HG03521 (cell line): Measurements from ENCODE around the gene NFATC1.

ENCODE experiments used
- ATAC-seq: cut with Tn5 transposase; IDR thresholded peaks from one replicate; pipeline ENCODE4 v1.9.1; 2021; ENCODE audit warnings: mild to moderate bottlenecking, moderate library complexity; ENCODE audit not compliant: unreplicated experiment

NFATC1 gene

DNA sequence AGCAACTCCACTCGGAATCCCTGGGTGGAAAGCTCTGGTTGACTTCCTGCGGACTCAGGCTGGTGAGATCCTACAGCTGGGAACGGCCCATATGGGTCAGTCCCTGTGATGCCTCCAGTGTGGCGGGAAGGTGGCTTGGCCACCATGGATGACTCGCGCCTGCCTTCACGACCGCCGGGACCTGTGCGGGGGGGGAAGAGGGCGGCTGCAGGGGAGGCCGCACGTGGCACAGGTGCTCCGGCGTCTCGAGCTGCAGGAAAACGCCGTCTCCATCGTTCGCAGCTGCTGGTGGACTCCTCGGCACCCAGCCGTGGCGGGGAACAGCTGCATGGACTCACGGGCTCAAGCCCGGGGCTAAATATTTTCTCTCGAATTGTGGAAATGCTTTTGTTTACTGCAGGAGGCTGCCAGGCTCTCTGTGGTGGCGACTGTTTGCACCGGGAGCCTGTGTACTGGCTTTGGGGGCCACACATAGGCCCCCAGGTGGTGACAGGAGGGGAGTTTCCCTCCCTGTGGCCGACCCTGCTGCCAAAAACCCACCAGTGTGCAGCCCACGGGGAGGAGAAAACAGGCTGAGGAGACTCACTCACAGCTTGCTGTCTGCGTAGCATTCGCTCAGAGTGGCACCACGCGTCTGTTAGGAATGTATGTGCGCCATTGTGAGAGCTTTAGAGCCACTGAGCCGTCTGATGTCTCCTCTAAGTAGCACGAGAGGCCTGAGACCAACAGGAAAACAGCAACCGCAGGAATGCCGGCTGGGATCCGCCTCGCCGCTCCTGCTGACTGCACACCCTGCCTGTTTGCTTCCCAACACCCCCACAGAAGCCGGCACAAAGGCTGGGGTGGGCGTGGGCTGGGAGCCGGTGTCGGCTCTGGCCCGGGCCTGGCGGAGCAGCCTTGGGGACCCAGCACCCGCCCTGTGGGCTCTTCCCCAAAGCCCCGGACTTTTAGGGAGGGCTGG lies 89.2 kb downstream of the NFATC1 start:
- no peak for ATAC-seq

DNA sequence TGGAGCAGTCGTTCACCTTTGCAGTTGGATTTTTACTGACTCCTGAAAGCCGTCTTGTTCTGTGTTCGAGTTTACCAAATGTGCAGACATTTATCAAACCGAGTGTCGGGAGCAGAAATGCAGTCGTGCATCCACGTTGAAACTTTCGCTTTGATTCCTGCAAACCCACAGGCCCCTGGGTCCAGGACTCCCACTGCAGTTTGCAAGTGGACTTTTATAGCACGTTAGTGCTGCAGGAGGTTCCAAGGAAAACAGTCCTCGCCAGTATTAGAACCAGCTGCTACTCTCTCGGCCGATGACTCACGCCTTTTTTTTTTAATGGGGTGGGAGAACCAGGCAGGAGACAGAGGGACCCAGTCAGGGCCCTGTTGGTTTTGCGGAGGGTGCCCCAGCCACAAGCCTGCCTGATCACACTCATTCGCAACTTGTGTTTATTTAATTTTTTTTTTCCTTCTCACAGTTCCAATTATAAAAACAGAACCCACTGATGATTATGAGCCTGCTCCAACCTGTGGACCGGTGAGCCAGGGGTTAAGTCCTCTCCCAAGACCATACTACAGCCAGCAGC lies 90.1 kb downstream of the NFATC1 start:
- ATAC-seq: no peak

DNA sequence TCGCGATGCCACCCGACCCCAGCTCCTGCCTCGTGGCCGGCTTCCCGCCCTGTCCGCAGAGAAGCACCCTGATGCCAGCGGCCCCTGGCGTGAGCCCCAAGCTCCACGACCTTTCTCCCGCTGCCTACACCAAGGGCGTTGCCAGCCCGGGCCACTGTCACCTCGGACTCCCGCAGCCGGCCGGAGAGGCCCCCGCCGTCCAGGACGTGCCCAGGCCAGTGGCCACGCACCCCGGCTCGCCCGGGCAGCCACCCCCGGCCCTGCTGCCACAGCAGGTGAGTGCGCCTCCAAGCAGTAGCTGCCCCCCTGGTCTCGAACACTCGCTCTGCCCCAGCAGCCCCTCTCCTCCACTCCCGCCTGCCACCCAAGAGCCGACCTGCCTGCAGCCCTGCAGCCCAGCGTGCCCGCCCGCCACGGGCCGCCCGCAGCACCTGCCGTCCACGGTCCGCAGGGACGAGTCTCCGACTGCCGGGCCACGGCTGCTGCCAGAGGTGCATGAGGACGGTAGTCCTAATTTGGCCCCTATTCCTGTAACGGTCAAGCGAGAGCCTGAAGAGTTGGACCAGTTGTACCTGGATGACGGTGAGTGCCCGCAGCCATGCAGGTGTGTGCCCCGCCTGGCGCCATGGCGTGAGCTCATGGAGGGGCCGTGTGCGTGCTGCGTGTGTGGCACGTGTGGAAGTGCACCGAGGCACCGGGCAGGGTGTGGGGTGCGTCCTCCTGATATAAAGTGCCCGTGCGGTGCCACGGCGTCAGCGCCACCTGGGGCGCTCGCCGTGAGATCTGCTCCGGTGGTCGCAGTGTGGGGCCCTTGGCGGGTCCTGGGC lies 90.8 kb downstream of the NFATC1 start:
- no peak for ATAC-seq

DNA sequence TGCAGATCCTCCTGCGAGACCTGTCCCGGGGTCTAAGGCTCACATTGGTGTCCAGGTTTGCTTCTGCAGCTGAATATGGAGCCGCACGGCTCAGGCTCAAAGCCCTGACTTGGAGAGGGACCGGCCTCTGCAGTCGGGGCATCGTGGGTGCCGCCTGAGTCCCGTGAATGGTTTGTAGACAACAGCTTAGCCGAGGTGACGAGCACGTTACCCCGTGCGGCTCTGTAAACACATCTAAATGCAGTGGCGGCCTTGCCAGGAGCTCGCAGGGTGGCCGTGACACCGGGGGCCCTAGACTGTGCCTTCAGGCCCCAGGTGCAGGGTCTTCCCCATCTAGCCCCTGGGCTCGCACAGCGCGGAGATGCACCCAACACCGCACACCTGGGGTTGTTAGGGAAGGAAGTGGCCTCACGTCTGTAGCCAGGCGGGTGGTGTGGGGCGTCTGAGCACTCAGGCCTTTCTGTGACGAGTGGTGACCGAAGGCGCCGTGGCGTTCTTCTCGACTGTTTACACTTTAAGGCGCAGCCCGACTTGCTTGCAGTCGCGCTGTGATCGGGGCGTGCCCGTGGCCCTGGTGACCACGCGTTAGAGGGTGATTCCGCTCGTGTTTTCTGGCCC lies 91.6 kb downstream of the NFATC1 start:
- no peak for ATAC-seq

DNA sequence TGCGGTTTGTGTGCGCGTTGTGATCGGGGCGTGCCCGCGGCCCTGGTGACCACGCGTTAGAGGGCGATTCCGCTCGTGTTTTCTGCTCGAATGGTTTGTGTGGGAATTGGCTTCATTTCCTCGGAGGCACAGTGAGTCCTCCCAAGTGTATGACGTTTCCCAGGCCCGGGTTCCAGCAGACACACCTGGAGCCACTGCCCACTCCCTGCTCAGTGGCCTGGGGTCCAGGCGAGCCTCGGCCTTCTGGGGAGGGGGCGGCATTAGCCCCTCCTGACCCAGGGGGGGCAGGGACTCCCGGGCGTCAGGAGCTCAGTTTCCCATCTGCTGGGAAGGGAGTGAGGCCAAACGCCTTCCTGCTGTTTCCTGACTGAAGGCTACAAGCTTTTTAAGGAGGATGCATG lies 92.1 kb downstream of the NFATC1 start:
- no peak for ATAC-seq

DNA sequence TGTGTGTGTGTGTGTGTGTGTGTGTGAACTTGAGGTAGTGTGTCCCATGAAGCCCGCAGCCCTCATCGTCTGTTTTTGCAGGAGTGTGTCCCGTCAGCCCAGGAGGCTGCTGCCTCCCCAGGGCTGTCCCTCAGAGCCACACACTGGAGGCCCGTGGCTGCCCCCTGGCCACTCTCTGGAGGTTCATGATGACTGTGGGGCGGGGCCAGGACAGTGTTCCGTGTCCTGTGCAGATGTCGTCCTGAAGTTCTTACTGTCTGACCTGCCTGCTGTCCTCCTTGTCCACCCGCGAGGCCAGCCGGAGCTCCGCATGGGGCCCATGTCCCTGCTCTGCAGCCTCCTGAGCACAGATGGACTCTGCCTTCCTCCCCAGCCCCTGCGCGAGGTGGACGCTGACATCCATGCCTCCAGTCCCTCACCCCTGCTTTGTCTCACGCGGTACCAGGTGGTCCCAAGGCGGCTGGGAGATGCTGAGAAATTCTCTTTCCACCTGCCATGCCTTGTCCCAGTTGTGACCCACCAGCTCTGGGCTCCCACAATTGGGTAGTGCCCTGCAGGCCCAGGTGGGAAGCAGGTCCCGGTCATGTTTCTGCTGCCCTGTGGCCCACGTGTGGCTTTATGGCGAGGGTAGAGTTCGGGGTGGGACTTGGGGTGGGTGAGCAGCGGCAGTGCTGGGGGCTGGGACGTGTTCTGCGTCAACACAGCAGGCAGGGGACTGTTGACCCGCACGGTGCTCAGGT lies 92.8 kb downstream of the NFATC1 start:
- no peak for ATAC-seq

DNA sequence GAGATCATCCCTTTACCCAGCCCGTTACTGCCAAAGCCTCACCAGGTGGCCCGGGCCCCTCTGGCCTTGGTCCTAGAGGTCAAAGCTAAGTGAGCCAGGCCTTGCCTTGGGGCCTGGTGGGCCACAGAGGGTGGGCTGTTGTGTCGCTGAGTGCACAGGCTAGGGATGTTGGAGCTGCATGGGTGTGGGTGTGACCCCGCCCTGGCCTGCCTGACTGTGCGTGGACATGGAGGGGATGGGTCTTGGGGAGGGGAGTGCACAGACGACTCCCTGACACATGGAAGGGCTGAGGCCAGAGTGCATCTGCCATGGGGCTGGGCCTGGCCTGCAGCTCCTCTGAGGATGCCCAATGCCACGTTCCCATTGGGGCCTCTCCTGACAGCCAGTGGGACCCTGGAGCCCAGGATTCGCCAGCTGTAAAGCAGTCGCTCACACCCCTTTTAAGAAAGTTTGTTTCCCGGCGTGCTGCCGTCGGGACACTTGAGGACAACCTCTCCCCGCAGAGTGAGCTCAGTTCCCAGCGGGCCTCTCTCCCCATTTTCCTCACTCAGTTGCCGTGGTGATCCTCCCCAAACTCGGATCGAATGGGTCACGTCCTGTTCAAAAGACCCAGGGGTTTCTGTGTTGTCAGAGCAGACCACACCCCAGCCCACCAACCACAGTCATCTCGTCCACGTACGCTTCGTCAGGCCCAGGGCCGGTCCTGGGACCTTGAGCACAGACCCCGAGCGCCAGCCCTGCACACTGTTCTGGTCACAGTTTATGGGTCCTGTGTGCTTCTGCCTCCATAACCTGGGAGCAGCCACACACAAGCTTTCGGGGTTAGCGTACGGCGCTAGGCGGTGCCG lies 93.5 kb downstream of the NFATC1 start:
- no peak for ATAC-seq

DNA sequence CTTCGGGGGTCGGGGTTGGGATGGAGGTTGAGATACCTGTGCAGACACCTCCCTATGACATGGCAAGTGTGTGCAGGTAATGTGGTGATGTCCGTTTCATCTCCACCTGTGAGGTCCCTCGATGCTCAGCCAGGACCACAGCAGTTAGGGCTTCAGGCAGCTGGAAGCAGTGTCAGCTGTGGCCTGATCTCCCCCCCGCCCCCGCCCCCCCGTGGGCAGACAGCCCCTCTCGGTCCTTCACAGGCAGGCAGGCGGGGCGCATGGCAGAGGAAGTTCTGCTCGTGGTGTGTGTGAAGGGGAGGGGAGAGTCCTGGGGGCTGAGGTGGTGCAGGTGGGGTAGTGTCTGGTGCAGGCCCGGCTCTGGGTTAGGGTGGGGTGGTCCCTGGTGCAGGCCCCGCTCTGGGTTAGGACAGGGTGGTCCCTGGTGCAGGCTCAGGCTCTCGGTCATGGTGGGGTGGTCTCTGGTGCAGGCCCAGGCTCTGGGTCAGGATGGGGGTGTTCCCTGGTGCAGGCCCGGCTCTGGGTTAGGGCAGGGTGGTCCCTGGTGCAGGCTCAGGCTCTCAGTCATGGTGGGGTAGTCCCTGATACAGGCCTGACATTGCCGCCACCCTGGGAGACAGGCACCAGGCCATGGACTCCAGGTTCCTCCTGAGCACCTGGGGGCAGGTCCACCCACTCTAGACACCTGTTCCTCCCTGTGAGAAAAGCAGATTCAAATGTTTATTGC lies 94.3 kb downstream of the NFATC1 start:
- ATAC-seq: no peak

DNA sequence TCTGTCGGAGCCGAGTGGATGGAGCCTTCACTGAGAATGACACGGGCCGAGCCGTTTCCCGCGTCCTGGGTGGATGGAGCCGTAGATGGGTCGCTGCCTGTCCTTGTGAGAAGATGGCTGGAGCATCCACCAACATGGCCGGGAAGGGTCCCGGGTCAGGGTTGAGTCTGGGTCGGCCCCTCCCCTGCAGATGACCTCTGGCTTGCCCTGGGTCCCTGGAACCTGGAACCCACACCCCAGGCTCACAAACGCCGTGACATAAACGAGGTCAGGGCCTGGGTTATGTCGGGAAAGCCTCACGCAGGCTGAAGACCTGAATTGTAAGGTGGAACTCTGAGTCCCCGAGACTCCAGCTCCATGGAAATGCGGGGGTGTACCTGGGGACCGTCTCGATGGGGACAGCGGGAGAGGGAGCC lies 94.9 kb downstream of the NFATC1 start:
- no peak for ATAC-seq

DNA sequence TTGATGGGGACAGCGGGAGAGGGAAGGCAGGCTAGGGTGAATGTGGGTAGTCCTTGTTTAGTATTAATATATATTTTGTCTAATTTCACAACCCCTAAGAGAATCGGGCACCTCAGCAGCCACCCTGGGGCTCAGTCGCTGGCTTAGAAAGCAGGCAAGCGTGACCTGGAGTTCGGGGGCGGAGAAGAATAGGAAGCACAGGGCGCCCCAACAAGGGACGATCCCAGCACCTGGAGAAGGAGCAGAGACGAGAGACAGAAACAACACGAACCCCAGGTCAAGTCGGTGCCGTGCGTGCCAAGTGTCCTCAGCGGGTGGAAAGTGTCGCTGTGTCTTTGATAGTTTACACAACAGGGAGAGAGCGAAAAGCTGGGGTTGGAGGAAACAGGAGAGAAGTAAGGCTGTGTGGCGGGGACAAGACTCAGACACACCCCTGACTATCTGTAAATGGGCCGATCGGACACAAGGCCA lies 95.4 kb downstream of the NFATC1 start:
- ATAC-seq: no peak

DNA sequence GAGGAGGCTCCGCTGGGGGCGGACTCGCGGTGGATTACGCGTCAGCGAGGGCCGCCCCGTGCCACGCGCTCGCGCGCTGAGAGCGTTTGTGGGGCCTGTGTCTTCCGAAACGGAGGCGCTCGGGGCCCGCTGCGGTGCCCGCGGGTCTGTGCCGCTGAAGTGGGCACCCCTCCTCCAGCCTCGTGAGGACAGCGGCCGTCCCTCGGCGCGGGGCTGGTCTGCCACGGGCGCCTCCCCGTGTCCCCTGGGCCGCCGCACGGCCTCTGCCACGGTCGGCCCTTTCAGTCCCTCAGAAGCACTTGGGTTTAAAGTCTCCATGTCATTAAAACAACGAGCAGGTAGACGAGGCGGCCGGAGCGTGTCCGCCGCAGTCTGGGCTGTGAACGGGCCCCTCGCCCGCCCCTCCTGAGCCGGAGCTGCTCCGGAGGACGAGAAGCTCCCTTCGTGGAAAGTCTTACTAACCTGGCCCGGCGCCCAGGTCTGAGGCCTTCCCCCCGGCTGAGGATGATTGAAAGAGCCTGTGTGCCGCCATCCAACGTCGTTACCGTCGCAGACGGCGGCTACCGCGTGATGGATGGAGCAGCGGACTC lies 97.6 kb downstream of the NFATC1 start:
- no peak for ATAC-seq

DNA sequence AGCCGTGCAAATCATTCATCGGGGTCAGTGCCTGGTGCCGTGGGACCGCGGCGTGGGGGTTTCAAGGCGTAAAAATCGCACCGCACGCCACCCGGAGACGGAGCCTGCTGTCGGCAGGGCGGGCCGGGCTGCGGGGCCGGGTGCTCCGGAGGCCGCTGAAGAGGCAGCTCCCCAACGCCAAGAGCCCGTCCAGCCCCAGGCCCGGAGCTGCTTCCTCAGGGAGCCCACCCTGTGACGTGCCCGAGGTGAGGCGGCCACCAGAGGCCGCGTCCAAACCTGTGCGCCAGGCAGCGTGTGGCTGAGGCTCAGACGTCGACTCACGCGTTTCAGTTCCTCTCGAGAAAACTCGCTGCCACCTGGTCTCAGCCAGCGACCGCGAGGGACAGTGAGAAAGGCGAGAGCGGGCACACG lies 98.1 kb downstream of the NFATC1 start:
- ATAC-seq: no peak

DNA sequence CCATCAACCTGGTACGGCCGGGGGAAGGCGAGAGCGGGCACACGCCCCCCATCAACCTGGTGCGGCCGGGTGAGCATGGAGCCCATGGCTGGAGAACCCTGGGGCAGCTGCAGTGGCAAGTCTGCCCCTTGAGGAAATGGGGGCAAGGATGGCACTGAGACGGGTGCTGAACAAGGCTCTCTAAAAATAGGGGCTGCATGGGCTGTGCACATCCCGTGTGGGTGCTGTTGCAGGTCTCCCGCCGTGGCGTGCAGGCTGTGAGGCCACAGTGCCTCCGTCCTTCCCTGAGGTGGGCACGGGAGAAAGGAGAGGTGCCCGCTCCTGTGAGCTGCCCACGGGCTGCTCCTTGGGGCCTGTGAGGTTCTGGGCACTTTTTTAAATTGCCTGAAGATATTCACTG lies 99.2 kb downstream of the NFATC1 start:
- ATAC-seq: no peak

DNA sequence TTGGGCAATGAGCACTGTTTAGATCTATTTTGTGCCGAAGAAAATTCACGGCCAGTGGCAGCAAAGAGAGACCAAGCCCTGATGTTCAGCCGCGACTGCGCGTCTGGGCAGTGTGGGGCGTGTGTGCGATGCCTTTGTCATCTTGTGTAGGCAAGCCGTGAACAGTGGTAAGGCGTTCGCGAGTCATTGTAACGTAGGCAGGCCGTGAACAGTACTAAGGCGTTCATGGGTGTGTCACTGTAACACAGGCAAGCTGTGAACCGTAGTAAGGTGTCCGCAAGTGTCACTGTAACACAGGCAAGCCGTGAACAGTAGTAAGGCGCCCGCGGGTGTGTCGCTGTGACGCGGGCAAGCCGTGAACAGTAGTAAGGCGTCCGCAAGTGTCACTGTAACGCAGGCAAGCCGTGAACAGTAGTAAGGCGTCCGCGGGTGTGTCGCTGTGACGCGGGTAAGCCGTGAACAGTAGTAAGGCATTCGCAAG lies 99.9 kb downstream of the NFATC1 start:
- ATAC-seq: no peak

DNA sequence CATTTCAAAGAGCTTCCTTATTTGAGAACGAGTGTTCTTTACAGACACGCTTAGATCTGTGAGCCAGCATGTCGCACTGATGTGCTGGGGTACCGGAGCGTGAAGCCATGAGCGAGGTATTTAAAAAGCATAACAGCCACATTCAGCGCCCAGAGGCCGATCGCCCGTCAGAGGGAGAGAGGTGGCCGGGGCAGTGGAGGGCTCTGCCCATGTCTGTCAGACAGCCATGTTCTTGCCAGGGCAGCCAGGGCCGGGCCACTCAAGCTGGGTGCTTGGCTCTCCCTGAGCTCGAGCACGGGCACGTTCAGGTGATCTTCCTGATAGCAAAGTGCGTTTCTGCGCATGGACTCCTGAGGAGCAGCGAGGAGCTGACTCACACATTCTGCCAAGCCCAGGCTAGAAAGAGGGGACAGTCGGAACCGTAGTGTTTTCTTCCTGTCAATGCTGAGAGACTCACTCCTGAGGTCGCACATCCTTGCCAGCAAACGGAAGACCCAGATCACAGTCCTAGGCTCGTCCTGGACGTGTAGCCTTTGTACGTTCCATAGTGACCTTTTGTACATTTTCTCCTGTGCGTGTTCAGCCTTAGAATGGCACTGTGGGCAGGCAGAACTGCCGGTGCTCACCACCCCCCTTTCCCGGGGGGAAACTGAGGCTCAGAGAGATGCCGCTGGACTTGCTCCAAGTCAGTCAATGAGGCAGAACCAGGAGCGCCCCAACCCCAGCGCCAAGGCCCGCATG lies 100.7 kb downstream of the NFATC1 start:
- ATAC-seq: no peak

DNA sequence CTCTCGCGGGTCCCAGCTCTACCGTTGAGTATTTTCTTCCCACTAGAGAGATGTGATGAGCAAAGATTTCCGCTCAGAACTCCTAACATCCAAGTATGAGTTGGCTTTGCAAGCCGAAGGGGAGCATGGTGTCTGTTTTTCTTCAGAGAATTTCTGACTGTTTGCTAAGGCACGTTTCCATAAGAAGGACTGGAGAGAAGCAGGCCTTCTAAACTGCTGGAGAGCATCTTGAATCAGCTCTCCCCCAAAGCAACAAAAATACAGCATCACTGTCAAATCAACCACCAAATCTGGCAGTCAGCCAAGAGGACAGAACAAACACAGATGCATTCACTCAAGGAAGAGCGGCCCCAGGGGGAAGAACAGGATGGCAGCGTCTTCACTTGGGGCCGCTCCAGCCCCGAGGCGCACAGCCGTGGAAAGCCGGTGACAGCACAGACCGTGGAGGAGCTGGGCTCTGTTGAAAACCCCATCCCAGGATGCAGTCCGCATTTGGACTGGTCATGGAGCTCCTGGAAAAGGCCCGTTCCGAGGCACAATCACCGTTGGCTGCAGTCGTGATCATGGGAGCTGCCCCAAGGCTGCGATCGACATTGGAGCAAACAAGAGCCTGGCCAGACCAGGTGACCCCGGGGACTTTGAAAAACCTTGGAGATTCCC lies 101.4 kb downstream of the NFATC1 start:
- peak; percentile 39 for ATAC-seq

DNA sequence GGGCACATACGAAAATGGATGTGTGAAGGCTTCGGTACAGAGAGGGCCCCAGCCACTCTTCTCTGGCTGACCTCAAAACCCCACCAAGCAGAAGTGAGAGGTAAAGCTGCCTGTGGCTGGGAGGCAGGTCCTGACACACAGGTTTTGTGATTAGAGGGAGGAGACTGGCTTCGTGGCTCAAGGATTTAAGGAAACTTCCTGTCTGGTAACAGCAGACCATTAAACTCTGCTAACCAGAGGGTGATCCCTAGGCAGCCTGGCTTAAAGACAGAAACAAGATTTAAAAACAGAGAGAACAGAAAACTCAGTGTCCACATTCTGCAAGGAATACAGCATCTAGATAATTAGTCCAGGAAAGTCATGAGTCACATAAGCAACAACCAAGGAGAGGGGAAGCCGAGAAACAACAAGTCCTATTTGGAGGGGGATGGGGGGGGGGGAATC lies 101.9 kb downstream of the NFATC1 start:
- ATAC-seq: peak; percentile 93
